Motor neuron (in vitro differentiated cells): ENCODE measurements around the gene HLA-DRB5. TPM values are rescaled to one million over a fixed set of nuclear protein-coding genes. Genes with fewer than 3 reads are reported as not detected.
A peak's percentile ranks its signal among the peaks of the same experiment; 100 is the strongest.
"Not testable (repeated sequence)": the region's sequence is repeated elsewhere in the genome, so short reads cannot be mapped to it uniquely, and the experiment has no call there.

Experiments used
- ATAC-seq, 8 experiments: fragments of 200-7000 bp; cut with Tn5 transposase; replicated peaks in 6 of 8; 2 replicates each; pipeline ENCODE4 v1.8.0; 2021; ENCODE audit warnings: mild to moderate bottlenecking in 8 of 8, moderate library complexity in 8 of 8
- H3K27ac ChIP-seq, 2 donors: fragments of 250-450 bp; sonication (Bioruptor Pico); 2 replicates each; pipeline ENCODE4 v1.9.0; 2021; ENCODE audit warnings: antibody characterized with exemption in 2 of 2, mild to moderate bottlenecking in 2 of 2, moderate library complexity in 1 of 2
- H3K4me1 ChIP-seq, 2 donors: fragments of 250-450 bp; sonication (Bioruptor Pico); replicated peaks in 1 of 2; 2 replicates each; pipeline ENCODE4 v1.6.1; 2021; ENCODE audit warnings: antibody characterized with exemption in 2 of 2, mild to moderate bottlenecking in 2 of 2, moderate library complexity in 1 of 2
- H3K4me3 ChIP-seq, 5 donors: fragments of 250-450 bp; sonication (Bioruptor Pico); 2 replicates each; pipeline ENCODE4 v1.9.0; 2021; ENCODE audit warnings: antibody characterized with exemption in 5 of 5, mild to moderate bottlenecking in 5 of 5, moderate library complexity in 4 of 5
- WGBS, 10 experiments: fragments of 450-650 bp; shearing (Covaris generic); methylation state at CpG; one replicate each; pipeline ENCODE4 v1.0.0; 2022; 5-methylcytosine and 5-hydroxymethylcytosine counted together
- in situ Hi-C, 9 experiments: fragments of 400-800 bp; cut with MboI; loops; one replicate each; pipeline ENCODE4 v1.15.0; 2021; ENCODE audit warnings: low sequenced_read_pairs in 9 of 9, low pct_unique_long_range_greater_than_20kb in 2 of 9; ENCODE audit not compliant: unreplicated experiment in 9 of 9
- total RNA-seq, 8 experiments: library from RNA; unstranded; fragments of 300-600 nt; gene quantifications; 2 replicates each; pipeline versions ENCODE4 v1.2.3 to v1.2.4, GENCODE V29; 2022

HLA-DRB5 gene
- total RNA-seq, 8 experiments from 2014 or later: 54.5 TPM; not detected in 7

- 0 to 77% (median 36%) methylated on average over 1 to 3 of the region's 4 CpGs; no CpG with 5 or more reads in 1 of the 10 experiments for WGBS, 10 experiments
- no peak for ATAC-seq
Measured at GRCh38 chr6:32484614-32484998, 45.5 kb downstream of the HLA-DRB5 start.

DNA sequence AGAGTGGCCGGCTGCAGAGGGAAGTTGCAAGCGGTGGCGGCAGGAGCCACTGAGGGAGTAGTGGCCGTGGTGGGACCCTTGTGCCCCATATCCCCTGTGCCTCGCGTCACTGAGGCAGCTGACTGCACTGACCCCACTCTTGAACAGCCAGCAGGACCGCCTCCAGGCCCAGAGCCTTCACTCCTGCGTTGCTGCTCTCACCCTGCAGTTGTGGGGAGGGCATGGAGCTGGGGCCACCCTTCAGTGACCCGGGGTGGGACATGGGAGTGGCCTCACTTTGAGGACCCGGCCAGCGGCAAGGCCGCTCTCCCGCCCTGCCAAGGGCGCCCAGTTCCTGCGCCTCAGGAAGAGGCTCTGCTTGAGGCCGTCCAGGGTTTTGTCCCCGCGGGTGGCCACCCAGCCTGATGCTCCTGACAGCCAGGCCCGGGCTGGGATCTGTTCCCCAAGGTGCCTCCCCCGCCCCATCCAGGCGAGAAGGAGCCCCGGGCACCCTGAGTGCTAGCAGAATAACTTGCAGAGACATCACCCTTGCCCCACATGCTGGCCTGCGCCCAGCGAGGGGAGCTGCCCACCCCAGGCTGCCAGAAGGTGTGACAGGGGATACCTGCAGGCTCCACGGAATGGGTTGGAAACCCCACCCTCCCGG lies 46.0 kb downstream of the HLA-DRB5 start:
- no peaks in the 10 kb centered on the region for H3K4me1 ChIP-seq
- no peak for ATAC-seq
- WGBS, 10 experiments: 14 to 83% (median 80%) methylated on average over 1 to 10 of the region's 26 CpGs; no CpG with 5 or more reads in 1 of the 10 experiments
- no peak overlapping the region for H3K27ac ChIP-seq
- in situ Hi-C loops: no loop called here
- no peak overlapping the region for H3K4me3 ChIP-seq

More at GRCh38 chr6:32484614-32484998, 45.5 kb downstream of the HLA-DRB5 start:
- Histone ChIP-seq H3K27ac (no peak overlapping the region), H3K4me1 (no peaks in the 10 kb centered on the region), H3K4me3 (no peak overlapping the region)
- in situ Hi-C loops: no loop called here

DNA sequence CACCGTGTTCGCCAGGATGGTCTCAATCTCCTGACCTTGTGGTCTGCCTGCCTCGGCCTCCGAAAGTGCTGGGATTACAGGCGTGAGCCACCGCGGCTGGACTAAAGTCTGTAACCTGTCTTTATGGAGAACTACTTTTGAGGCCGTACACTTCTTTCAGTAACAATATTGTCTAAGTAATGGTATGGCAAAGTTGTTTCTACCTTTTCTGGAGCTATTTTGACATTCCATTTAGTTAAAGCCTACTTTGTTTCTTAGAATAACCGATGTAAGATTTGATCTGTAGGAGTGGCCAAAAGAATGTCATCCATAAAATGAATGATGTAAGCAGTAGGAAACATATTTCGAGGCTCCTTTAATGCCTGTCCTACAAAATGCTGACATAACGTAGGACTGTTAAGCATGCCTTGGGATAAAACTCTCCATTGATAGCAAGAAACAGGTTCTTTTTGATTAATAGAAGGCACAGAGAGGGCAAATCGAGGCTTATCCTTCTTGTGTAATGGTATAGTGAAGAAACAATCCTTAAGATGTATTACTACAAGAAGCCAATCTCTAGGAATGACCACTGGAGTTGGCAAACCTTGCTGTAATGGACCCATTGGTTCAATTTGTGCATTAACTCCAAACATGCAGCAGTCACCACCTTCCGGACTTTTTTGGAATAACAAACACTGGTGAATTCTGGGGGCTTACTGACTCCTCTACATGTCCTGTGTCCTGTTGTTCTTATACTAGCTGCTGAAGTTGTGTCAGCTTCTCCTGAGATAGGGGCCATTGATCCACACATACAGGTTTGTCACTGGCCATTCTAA lies 54.5 kb downstream of the HLA-DRB5 start:
- H3K27ac ChIP-seq: no peak overlapping the region
- 27 to 86% (median 72%) methylated on average over 1 to 13 of the region's 13 CpGs for WGBS, 10 experiments
- H3K4me1 ChIP-seq: no peaks in the 10 kb centered on the region
- no peak overlapping the region for H3K4me3 ChIP-seq
- no peak for ATAC-seq
- in situ Hi-C loops: no loop called here

GRCh38 chr6:32473376-32474348 lies 56.4 kb downstream of the HLA-DRB5 start:
- ATAC-seq: peak in 4 of 8 experiments; percentile 39 to 100 (median 88)
- H3K27ac ChIP-seq, H3K4me3 ChIP-seq, H3K4me1 ChIP-seq, in situ Hi-C loops: not testable (repeated sequence)
- 0 to 100% (median 50%) methylated on average over 1 to 8 of the region's 10 CpGs; no CpG with 5 or more reads in 3 of the 10 experiments for WGBS, 10 experiments

GRCh38 chr6:32472781-32473375 lies 57.2 kb downstream of the HLA-DRB5 start:
- Histone ChIP-seq H3K27ac (no peak overlapping the region), H3K4me3 (no peak overlapping the region), H3K4me1 (no peaks in the 10 kb centered on the region)
- no peak for ATAC-seq
- 50 to 91% (median 67%) methylated on average over 1 to 5 of the region's 5 CpGs; no CpG with 5 or more reads in 1 of the 10 experiments for WGBS, 10 experiments
- in situ Hi-C loops: no loop called here

DNA sequence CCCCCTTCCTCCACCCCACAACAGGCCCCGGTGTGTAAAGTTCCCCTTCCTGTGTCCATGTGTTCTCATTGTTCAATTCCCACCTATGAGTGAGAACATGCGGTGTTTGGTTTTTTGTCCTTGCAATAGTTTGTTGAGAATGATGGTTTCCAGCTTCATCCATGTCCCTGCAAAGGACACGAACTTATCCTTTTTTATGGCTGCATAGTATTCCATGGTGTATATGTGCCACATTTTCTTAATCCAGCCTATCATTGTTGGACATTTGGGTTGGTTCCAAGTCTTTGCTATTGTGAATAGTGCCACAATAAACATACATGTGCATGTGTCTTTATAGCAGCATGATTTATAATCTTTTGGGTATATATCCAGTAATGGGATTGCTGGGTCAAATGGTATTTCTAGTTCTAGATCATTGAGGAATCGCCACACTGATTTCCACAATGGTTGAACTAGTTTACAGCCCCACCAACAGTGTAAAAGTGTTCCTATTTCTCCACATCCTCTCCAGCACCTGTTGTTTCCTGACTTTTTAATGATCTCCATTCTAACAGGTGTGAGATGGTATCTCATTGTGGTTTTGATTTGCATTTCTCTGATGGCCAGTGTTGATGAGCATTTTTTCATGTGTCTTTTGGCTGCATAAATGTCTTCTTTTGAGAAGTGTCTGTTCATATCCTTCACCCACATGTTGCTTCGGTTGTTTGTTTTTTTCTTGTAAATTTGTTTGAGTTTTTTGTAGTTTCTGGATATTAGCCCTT lies 62.2 kb downstream of the HLA-DRB5 start:
- WGBS, 10 experiments: 0% methylated on average over 1 of the region's 5 CpGs; no CpG with 5 or more reads in 9 of the 10 experiments
- not testable (repeated sequence) for ATAC-seq, H3K27ac ChIP-seq

More for the DNA sequence above, 62.2 kb downstream of the HLA-DRB5 start:
- H3K4me3 ChIP-seq, in situ Hi-C loops, H3K4me1 ChIP-seq: not testable (repeated sequence)

Other genes with a start within 250 kb of the HLA-DRB5 start
- under 1 TPM in 5 of 8 experiments, not detected in 3; 0.09 to 0.76 (median 0.41) TPM for gene TSBP1, start 158.4 kb downstream of the HLA-DRB5 start, total RNA-seq
- gene BTNL2, start 123.1 kb downstream of the HLA-DRB5 start, total RNA-seq: 1 to 10 TPM in 1 of 8 experiments, under 1 TPM in 1, not detected in 6; 0.17 to 1.8 TPM
- gene HLA-DRA, start 90.4 kb downstream of the HLA-DRB5 start, total RNA-seq: 10 to 100 TPM in 1 of 8 experiments, under 1 TPM in 2, not detected in 5; 0.25 to 23.9 (median 0.40) TPM
- 10 to 100 TPM in 1 of 8 experiments, 1 to 10 TPM in 1, not detected in 6; 3.1 to 80.7 TPM for gene HLA-DRB1, start 59.6 kb upstream of the HLA-DRB5 start, total RNA-seq
- under 1 TPM in 4 of 8 experiments, not detected in 4; 0.13 to 0.57 (median 0.17) TPM for gene HLA-DQA1, start 107.1 kb upstream of the HLA-DRB5 start, total RNA-seq
- gene HLA-DQB1, start 136.4 kb upstream of the HLA-DRB5 start, total RNA-seq: 1 to 10 TPM in 1 of 8 experiments, under 1 TPM in 3, not detected in 4; 0.25 to 1.1 (median 0.54) TPM
- gene HLA-DQA2, start 211.1 kb upstream of the HLA-DRB5 start, total RNA-seq: under 1 TPM in 1 of 8 experiments, not detected in 7; 0.14 TPM
- gene HLA-DQB2, start 233.2 kb upstream of the HLA-DRB5 start, total RNA-seq: under 1 TPM in 3 of 8 experiments, not detected in 5; 0.08 to 0.19 (median 0.15) TPM